T-helper 1 cell (primary cell): ENCODE data around the gene CLRN3.

ENCODE experiments used
- DNase-seq, 5 donors: peaks; one replicate each; pipeline ENCODE4 v3.0.0-alpha.2; 2012 to 2020
- total RNA-seq, 4 donors: gene quantifications; one replicate each; lab custom pipeline; 2026; lab: John Stamatoyannopoulos, UW

The CLRN3 gene, protein sequence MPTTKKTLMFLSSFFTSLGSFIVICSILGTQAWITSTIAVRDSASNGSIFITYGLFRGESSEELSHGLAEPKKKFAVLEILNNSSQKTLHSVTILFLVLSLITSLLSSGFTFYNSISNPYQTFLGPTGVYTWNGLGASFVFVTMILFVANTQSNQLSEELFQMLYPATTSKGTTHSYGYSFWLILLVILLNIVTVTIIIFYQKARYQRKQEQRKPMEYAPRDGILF
- 0 reads per million in 4 donors for total RNA-seq

- DNase-seq: no peak
These were observed at the start of gene CLRN3 for GRCh38 chr10:127892743-127893142. CLRN3 (minus strand) TSS chr10:127892941; CDS start chr10:127892784, 157 bp downstream.

DNA sequence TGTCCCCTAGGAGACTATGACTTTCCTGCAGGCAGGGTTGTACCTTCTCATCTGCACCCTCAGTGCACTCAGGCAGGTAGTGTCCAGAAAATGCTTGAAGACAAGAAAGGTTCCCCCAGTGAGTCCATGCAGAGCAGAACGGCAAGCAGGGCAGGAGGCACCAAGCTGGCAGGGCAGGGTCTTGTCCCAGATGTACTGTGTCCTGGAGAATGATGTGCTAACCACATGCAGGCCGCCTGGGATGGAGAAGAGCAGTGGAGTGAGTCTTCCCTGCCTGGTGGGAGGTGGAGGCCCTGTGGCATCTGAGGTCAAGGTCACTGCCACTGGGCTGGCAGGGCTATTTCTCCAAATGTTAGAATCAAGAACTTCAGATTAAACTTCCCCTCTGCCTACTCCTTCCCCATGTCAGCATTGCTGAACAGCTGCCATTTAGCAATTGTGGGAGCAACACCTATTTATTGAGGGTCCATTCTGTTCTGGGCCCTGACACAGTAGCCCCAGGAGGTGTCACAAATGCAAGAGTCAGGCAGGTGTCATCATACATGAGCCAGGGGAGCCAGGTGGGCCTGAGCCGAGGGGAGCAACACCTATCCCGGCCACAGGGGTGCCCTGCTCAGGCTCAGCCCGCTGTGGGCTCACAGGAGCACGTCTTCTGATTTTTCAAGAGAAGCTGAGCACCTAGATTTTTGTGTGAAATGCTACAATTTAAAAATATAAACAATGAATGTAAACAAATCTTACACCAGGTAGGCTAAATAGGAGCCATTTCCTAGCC, 48.3 kb upstream of the CLRN3 start:
- DNase-seq: no peak

DNA sequence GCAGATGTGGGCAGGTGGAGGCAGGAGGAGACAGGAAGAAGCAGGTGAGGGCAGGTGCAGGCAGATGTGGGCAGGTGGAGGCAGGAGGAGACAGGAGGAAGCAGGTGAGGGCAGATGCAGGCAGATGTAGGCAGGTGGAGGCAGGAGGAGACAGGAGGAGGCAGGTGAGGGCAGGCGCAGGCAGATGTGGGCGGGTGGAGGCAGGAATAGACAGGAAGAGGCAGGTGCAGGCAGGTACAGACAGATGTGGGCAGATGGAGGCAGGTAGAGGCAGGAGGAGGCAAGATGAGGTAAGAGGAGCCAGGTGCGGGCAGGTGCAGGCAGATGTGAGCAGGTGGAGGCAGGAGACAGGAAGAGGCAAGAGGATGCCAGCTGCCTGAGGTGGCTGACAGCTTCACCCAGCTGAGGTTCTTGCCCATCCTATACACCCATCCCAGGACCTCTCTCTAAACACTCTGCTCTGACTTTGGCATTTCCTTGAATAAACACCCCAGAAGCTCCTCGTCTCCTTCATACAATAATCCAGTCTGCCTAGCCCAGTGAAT, 47.1 kb upstream of the CLRN3 start:
- no peak for DNase-seq

DNA sequence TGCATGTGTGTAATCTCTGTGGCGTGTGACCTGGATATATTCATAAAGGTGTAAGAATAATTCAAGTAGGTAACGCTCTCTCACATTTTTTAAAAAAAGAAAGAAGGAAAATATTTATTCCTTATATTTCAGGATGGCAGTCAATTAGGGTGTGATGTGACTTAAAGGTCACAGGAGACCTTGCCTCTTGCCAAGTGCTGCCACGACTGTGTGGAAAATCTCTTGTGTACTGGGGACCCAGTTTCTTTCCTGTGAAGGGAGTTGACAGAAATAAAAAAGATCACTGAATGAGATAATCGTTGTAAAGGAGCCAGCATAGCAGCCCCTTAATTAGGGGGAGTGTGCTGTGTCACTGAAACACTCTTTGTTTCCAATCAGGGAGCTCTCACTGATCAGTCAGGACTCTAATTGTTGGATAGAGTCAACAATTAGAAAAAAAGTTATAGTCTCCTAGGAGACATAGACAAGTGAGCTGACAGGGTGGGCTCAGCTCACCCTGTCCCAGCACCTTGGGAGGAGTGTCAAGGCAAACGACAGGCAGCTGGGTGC, 45.2 kb upstream of the CLRN3 start:
- DNase-seq: no peak

- DNase-seq: no peak
These were observed 44.3 kb upstream of the CLRN3 start for GRCh38 chr10:127937069-127937468.

GRCh38 chr10:127935071-127935561, 42.4 kb upstream of the CLRN3 start:
- DNase-seq: no peak

GRCh38 chr10:127934383-127934782, 41.6 kb upstream of the CLRN3 start:
- DNase-seq: no peak

GRCh38 chr10:127933271-127933670, 40.5 kb upstream of the CLRN3 start:
- DNase-seq: no peak

DNA sequence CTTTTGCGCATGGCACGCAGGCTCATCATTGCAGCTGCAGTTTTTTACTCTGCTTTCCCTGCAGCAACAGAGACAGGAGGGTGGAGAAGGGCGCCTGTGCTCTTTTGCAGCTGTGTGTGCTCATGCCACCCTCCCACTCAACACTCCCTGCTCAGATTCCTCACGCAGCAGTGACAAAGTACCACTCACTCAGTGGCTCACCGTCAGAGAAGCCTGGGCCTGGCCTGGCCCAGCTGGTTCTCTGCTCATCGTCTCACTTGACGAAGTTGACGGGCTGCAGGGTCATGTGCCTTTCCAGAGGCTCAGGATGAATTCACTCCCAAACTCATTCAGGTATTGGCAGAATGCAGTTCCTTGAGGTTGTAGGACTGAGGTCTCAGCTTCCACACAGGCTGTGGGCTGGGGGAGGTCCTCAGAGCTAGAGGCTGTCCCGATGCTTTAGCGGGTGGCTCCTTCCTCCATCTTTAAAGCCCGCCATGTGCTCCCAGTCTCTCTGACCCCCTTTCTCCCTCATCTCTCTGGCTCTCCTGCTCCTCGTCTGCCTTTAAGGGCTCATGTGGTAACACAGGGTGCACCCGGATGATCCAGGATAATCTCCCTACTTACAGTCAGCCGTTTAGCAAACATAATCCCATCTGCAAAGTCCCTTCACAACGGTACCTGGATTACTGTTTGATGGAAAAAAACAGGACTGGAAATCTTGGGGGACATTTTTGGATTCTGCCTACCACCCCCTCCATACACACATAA, 40.0 kb upstream of the CLRN3 start:
- DNase-seq: no peak

- no peak for DNase-seq
These were observed 35.5 kb upstream of the CLRN3 start for GRCh38 chr10:127928021-127928806.

DNA sequence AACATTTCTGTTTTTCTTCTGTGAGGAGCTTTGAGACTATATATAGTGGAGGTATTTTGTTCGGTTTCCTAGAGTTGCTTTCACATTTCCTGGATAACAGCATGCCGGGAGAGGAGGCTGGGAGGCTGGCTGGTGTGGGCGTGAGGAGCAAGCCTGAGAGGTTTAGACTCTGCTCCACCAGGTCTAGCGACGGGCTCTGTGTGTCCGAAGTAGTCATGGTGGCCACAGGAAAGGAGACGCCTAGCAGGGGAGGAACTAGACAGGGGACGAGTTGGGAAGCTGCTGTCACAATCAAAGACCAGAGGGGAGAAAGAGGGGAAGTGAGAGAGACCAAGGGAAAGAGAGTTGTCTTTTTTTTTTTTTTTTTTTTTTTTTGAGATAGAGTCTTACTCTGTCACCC, 33.7 kb upstream of the CLRN3 start:
- no peak for DNase-seq

DNA sequence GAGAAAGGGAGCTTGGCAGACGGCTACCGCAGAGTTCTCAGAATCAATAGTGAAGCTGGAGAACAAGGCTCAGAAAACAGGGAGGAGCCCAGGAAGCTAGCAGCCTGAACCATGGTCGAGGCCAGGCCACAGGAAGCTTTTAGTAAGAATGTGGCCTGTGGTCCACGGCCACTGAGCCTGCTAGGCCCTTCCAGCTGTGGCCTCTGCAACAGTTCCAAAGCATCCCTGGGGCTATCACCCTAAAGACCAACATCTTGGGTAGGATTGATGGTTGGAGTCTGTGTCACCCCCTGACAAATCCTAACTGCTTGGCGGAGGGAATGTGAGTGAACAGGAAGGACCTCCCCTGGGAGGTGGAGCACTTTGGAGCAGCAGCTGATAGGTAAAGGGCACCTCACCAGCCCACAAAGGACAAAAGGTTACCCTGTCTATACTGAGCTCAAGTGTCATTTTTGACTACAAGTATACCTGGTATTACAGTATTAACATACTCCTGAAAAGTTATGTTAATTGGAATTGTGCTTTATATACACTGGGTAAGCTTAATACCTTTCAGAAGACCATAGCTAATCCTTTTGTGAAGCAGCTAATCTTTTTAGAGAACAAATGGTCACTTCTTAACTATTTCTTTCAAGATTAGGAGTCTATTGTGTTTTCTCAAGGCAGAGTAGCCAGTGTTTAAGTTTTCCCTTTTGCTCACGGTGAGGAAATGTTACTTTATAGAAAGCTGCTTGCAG, 32.9 kb upstream of the CLRN3 start:
- DNase-seq: no peak

GRCh38 chr10:127923646-127924045, 30.9 kb upstream of the CLRN3 start:
- no peak for DNase-seq

DNA sequence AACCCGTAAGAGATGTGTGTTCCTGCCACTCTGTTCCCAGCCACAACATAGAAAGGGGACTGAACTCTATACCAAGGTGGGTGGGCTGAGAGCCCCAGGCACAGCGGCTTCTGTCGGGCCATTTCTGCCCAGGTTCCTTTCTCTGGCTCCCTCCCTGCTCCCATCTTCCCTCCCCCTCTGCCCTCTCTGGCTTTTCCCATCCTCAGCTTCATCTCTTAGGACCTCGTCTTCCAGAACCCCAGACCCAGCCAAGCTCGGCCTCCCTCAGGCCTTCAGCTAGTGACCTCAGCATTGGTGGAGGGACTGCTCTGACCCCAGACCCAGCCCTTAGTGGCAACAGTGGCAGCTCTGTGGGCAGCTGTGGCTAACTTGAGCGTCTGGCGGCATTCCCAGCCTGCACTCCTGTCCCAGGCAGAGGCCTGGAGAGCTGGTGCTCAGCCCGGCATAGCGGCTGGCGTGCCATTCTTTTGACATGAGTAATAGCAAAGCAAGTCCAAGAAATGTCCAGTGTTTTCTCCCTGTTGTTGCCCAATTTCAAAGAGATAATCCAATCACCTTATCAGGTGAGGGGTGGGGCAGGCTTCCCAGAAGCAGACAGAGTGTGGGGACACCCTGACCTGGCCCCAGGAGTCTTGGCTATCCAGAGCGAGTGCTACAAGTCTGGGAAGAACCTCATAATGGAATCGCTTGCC, 30.1 kb upstream of the CLRN3 start:
- no peak for DNase-seq

GRCh38 chr10:127922206-127922605, 29.5 kb upstream of the CLRN3 start:
- no peak for DNase-seq

DNA sequence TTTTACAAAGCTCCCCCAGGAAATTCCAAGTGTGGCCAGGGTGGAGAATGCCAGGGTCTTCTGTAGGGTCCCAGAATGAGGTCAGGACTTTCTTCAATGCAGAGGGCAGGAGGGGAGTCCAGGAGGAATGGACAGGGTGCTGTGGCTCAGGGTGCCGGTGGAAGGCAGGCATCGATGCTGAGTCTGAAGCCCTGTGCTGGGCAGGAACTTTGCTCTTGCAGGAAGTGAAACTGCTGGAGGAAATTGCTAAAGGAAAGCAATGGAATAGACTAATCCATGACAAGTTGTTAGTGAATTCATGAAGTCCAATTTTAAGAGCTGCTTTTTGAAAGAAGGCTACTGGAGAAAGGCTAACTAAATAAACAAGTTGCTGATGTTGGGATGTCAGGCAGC, 29.0 kb upstream of the CLRN3 start:
- DNase-seq: no peak

DNA sequence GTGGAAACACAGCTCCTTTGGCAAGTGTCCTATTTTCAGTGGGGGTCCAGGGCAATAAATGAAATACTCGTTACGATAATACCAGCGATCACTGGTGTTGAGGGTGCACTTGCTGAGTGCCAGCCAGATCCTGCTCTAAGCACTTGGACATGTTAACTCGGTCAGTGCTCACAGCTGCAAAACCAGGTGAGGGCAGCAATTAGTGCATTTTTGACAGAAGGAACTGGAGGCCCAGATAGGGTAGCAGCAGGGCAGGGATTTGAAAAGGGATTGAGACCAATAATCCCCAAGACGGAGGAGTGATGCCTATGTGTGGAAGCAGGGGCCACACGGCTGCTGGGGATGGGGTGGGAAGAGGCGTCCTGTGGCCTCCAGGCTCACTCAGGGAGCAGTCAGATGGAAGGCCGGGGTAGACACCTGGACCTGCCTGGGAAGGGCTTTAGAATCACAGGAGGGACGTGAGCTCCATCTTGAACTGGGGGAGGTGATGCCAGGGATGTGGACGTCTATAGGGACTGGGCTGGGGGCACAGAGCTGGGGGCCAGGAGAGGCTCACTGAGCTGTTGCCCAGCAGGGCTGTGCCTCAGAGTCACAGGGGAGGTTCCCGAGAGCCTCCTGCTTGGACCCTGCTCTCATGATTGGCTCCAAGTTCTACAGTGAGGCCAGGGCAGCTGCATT, 28.5 kb upstream of the CLRN3 start:
- no peak for DNase-seq

- no peak for DNase-seq
These were observed 27.7 kb upstream of the CLRN3 start for GRCh38 chr10:127920306-127921074.
